K562 (cell line): ENCODE measurements around the gene EVC.

Source experiments
- BRCA1 ChIP-seq, 2 experiments: fragments of 450-650 bp in 1 of 2; sonication (generic) in 1 of 2; formaldehyde crosslinking in 1 of 2; IDR thresholded peaks; 2 replicates each; pipeline versions ENCODE4 v1.5.0 to v1.6.1; 2017 to 2020; ENCODE audit warnings: mild to moderate bottlenecking in 1 of 2, missing genetic modification reagents in 1 of 2
- HSF4 ChIP-seq: fragments of 250-450 bp; sonication (Bioruptor Pico); IDR thresholded peaks from 2 replicates; pipeline ENCODE4 v2.1.2; 2022; ENCODE audit warnings: mild to moderate bottlenecking, moderate library complexity, borderline replicate concordance
- KAT7 ChIP-seq: sonication (generic); formaldehyde crosslinking; IDR thresholded peaks from 2 replicates; pipeline ENCODE4 v1.8.0; 2022; ENCODE audit warnings: missing genetic modification reagents, mild to moderate bottlenecking, borderline replicate concordance
- STAT5A ChIP-seq: IDR thresholded peaks from 2 replicates; pipeline ENCODE4 v1.6.1; 2012; ENCODE audit warnings: low read length, inconsistent platforms, borderline replicate concordance
- TF ChIP-seq, protein P1 (sequence below): sonication (generic); formaldehyde crosslinking; IDR thresholded peaks from 2 replicates; pipeline ENCODE4 v1.9.0; 2022; ENCODE audit warnings: mild to moderate bottlenecking, missing genetic modification reagents

- TF ChIP-seq KAT7 (CRISPR knock-in tag) = no peak
- TF ChIP-seq STAT5A = no peak
- TF ChIP-seq BRCA1 (IDR thresholded peaks at IDR 0.05) = no peak
- no peak for TF ChIP-seq BRCA1 (CRISPR knock-in tag; IDR thresholded peaks at IDR 0.05)
- TF ChIP-seq, protein P1, sequence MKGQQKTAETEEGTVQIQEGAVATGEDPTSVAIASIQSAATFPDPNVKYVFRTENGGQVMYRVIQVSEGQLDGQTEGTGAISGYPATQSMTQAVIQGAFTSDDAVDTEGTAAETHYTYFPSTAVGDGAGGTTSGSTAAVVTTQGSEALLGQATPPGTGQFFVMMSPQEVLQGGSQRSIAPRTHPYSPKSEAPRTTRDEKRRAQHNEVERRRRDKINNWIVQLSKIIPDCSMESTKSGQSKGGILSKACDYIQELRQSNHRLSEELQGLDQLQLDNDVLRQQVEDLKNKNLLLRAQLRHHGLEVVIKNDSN (CRISPR knock-in tag) = no peak
- TF ChIP-seq HSF4 (CRISPR knock-in tag) = no peak
Measured at GRCh38 chr4:5827108-5828004, 116.4 kb downstream of the EVC start.
